Kidney epithelial cell (primary cell): Measurements from ENCODE around the gene CCDC182. TPM values are rescaled to one million over a fixed set of nuclear protein-coding genes. Genes with fewer than 3 reads are reported as not detected.
A peak's percentile ranks its signal among the peaks of the same experiment; 100 is the strongest.

Experiments
- DNase-seq: peaks from one replicate; pipeline ENCODE4 v3.0.0-alpha.2; 2010; ENCODE audit warnings: low read depth
- H3K27me3 ChIP-seq: 2 replicates; pipeline ENCODE4 v1.6.0; 2011; ENCODE audit warnings: low read length; ENCODE audit not compliant: control insufficient read depth, insufficient read depth
- H3K36me3 ChIP-seq: 2 replicates; pipeline ENCODE4 v1.5.1; 2011; ENCODE audit warnings: low read length; ENCODE audit not compliant: control insufficient read depth, insufficient read depth
- H3K4me3 ChIP-seq: 2 replicates; pipeline ENCODE4 v1.5.1; 2011; ENCODE audit warnings: low read depth, mild to moderate bottlenecking, control low read depth, low read length
- total RNA-seq: library from RNA; depleted of rRNA; stranded (reverse); fragments of >200 nt; gene quantifications from 2 replicates; pipeline ENCODE4 v1.2.3, GENCODE V29; 2015
- TF ChIP-seq, protein P1 (sequence below): IDR thresholded peaks from 2 replicates; pipeline ENCODE4 v1.5.1; 2011; ENCODE audit warnings: mild to moderate bottlenecking, moderate library complexity, low read length, control low read depth, inconsistent platforms; ENCODE audit not compliant: insufficient read depth, poor library complexity, severe bottlenecking

CCDC182 gene
- total RNA-seq, 1 donor from 2014 or later, result not detected

DNA sequence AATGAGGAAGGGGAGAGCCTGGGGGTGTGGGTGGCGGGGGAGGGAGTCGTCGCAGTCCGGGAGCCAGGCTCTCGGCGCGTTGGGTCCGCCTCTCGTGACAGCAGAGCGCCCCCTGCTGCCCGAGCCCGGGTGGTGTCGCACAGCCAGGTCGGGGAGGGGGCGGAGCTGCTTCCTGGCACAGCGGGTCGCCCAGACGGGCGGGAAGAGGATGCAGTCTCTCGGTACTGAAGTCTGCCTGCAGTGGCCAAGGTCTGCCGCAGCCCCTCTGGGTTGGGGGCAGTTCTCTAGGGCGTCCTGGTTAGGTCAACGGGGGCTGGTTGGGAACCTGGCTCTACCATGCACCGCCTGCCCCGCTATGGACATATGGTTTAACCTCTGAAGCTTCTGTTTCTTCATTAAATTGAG, 38.2 kb upstream of the CCDC182 start:
- TF ChIP-seq, protein P1, sequence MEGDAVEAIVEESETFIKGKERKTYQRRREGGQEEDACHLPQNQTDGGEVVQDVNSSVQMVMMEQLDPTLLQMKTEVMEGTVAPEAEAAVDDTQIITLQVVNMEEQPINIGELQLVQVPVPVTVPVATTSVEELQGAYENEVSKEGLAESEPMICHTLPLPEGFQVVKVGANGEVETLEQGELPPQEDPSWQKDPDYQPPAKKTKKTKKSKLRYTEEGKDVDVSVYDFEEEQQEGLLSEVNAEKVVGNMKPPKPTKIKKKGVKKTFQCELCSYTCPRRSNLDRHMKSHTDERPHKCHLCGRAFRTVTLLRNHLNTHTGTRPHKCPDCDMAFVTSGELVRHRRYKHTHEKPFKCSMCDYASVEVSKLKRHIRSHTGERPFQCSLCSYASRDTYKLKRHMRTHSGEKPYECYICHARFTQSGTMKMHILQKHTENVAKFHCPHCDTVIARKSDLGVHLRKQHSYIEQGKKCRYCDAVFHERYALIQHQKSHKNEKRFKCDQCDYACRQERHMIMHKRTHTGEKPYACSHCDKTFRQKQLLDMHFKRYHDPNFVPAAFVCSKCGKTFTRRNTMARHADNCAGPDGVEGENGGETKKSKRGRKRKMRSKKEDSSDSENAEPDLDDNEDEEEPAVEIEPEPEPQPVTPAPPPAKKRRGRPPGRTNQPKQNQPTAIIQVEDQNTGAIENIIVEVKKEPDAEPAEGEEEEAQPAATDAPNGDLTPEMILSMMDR, result peak; percentile 90
- H3K27me3 ChIP-seq, result peaks cover 32% of the 10 kb centered on the region
- no peak overlapping the region for H3K4me3 ChIP-seq
- H3K36me3 ChIP-seq, result no peaks in the 10 kb centered on the region
- DNase-seq, result no peak

DNA sequence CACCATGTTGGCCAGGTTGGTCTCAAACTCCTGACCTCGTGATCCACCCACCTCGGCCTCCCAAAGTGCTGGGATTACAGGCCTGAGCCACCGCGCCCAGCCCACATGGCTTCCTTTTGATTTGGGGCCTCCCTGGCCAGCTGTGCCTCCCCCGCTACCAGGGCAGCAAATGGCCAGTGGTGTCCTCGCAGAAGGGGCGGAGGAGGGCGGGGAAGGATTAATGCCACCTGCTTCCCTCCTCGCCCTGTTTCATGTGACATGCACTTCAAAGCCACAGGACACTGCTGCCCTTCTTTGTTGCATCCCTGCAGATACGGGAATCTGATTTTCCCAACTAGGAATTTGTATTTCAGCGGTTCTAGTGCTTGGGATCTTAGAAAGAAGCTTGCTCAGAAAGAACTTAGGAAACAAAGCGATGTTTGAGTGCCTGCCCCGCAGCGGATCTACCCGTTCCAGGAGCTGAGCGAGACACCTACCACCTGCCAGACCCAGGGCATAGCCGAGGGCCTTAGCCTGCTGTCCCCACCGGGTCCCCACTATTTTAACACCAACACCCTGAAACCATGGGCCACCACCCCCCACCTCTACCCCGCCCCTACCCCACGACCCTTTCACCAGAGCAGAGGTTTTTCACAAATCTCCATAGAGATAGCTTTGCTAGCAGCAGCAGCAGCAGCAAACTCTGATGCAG, 37.7 kb upstream of the CCDC182 start:
- peaks cover 32% of the 10 kb centered on the region for H3K27me3 ChIP-seq
- H3K36me3 ChIP-seq, result no peaks in the 10 kb centered on the region
- H3K4me3 ChIP-seq, result no peak overlapping the region
- DNase-seq, result no peak
- TF ChIP-seq, protein P1, result no peak

DNA sequence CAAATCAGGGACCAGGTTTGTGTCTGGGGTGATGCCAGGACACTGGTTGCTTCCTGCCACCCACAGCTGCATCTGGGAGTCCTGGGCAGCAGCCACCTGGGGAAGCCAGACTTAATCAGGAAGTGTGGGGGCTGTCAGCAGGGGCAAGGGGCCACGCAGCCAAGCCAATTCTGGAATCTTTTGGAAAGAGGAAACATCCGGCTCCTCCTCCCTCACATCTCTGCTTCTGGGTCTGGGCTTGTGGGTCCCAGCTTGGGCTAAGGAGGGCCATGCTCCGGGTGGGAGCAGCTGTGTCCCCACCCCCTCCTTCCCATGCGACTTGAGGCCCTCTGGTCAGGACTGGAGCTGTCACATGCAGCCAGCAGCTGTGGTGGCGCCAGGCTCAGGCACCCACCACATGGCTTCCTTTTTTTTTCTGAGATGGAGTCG, 37.0 kb upstream of the CCDC182 start:
- Histone ChIP-seq H3K27me3 (peaks cover 28% of the 10 kb centered on the region), H3K4me3 (no peak overlapping the region), H3K36me3 (no peaks in the 10 kb centered on the region)
- TF ChIP-seq, protein P1, result no peak
- DNase-seq, result no peak

DNA sequence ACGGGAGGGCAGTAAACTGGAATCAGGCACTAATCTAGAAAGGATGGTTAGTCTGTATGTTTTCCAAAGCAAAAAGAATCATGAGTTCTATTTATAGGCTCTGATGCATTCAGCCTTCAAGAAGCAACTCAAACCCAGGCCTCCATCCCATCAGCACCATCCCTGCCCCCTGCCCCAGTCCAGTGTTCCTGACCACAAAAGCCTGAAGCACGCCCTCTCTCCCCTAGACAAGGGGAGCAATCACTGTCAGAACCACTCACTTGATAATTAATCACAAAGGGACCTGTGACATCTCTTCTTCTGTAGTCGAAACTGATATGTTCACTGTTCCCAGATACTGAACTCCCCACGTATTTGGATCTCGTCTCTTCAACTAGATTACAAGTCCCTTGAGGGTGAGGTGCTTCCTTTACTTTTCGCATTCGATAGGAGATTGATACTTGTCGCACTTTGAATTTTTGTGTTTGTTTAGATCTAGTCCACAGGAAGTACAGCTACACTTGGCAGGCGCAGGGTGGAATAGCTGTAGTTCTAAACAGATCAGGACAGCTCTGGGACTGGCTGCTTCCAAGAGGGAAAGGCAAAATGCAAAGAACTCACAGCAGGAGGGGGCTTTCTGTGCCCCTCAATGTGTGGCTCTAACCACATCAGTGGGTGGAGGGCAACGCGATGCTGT, 36.4 kb upstream of the CCDC182 start:
- Histone ChIP-seq H3K27me3 (peaks cover 29% of the 10 kb centered on the region), H3K36me3 (no peaks in the 10 kb centered on the region), H3K4me3 (no peak overlapping the region)
- DNase-seq, result no peak
- TF ChIP-seq, protein P1, result no peak

DNA sequence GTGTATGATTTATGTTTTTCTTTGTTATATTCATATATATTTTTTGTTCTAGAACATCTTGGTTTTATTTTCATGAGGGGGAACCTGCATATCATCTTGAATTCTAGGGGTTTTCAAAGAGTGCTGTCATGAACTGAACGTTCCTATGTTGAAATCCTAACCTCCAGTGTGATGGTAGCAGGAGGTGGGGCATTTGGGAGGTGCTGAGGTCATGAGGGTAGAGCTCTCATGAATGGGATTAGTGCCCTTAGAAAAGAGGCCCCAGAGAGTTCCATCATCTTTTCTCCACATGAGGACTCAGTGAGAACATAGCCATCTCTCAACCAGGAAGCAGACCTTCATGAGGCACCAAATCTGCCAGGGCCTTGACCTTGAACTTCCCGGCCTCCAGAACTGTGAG, 34.6 kb upstream of the CCDC182 start:
- Histone ChIP-seq H3K4me3 (no peak overlapping the region), H3K27me3 (peaks cover 27% of the 10 kb centered on the region), H3K36me3 (no peaks in the 10 kb centered on the region)
- no peak for DNase-seq
- TF ChIP-seq, protein P1, result no peak
